Testis (tissue), 3 donors: ENCODE results near the gene NRCAM. TPM values are rescaled to one million over a fixed set of nuclear protein-coding genes. Genes with fewer than 3 reads are reported as not detected.

Experiments
- DNase-seq: peaks from one replicate; pipeline ENCODE4 v3.0.0-alpha.2; 2019
- H3K27ac ChIP-seq, 2 donors: fragments of 200-600 bp; sonication (generic); one replicate each; pipeline ENCODE4 v1.5.1; 2019
- H3K27me3 ChIP-seq: fragments of 200-600 bp; sonication (generic); one replicate; pipeline ENCODE4 v1.5.1; 2019
- H3K36me3 ChIP-seq: fragments of 200-600 bp; sonication (generic); one replicate; pipeline ENCODE4 v1.5.1; 2017; ENCODE audit warnings: low read depth; ENCODE audit errors: missing control alignments
- H3K4me1 ChIP-seq: fragments of 200-600 bp; sonication (generic); one replicate; pipeline ENCODE4 v1.5.1; 2019
- H3K4me3 ChIP-seq, 2 donors: fragments of 200-600 bp; sonication (generic); one replicate each; pipeline ENCODE4 v1.5.1; 2017 to 2019
- H3K9me3 ChIP-seq: fragments of 200-600 bp; sonication (generic); one replicate; pipeline ENCODE4 v1.5.1; 2017
- CTCF ChIP-seq, 3 experiments: fragments of 450-650 bp in 2 of 3; fragments of 200-600 bp in 1 of 3; sonication (generic) in 1 of 3; IDR thresholded peaks; one replicate each; pipeline ENCODE4 v1.5.1; 2016 to 2019; ENCODE audit warnings: antibody characterized with exemption in 3 of 3, mild to moderate bottlenecking in 2 of 3, moderate library complexity in 1 of 3
- POLR2A ChIP-seq: fragments of 450-650 bp; IDR thresholded peaks from one replicate; pipeline ENCODE4 v1.6.1; 2017; ENCODE audit warnings: antibody characterized with exemption, mild to moderate bottlenecking, moderate library complexity
- WGBS, 2 donors: methylation state at CpG; one replicate each; pipeline ENCODE4 v1.1.5; 2018; 5-methylcytosine and 5-hydroxymethylcytosine counted together
- intact Hi-C: fragments of 100-400 bp; cut with DNase I; formaldehyde crosslinking; loops from one replicate; pipeline ENCODE4 v1.15.1; 2023; ENCODE audit warnings: low total_unique reads
- polyA plus RNA-seq: library from polyadenylated mRNA; stranded (reverse); fragments of 350-450 nt; fragmentation: Illumina TruSeq; extraction: RNeasy Lipid Tissue Mini Kit (QIAGEN cat#74804); gene quantifications from one replicate; pipeline ENCODE4 v1.2.3, GENCODE V29; 2014; ENCODE audit warnings: low read depth, low replicate concordance; ENCODE audit not compliant: insufficient read depth
- total RNA-seq, 2 donors: library from RNA; depleted of rRNA; stranded (reverse); fragments of >200 nt; gene quantifications; one replicate each; pipeline ENCODE4 v1.2.3, GENCODE V29; 2016

The NRCAM gene
- total and polyA plus RNA-seq, 3 donors from 2014 or later, result 7.4 to 11.4 (median 7.6) TPM

- no peaks in the 10 kb centered on the region for H3K36me3 ChIP-seq
- no peak for DNase-seq
- H3K27ac ChIP-seq, result no peak overlapping the region
- H3K9me3 ChIP-seq, result no peaks in the 10 kb centered on the region
- H3K4me1 ChIP-seq, result no peaks in the 10 kb centered on the region
- H3K4me3 ChIP-seq, result no peak overlapping the region
- intact Hi-C loops, result no loop called here
- no peak for TF ChIP-seq CTCF (IDR thresholded peaks at IDR 0.05)
- TF ChIP-seq POLR2A, result no peak
- 72 to 73% methylated on average over 5 of the region's 5 CpGs for WGBS, 2 donors
- H3K27me3 ChIP-seq, result no peaks in the 10 kb centered on the region
These were observed 71.3 kb downstream of the NRCAM start for GRCh38 chr7:108384716-108385483.

DNA sequence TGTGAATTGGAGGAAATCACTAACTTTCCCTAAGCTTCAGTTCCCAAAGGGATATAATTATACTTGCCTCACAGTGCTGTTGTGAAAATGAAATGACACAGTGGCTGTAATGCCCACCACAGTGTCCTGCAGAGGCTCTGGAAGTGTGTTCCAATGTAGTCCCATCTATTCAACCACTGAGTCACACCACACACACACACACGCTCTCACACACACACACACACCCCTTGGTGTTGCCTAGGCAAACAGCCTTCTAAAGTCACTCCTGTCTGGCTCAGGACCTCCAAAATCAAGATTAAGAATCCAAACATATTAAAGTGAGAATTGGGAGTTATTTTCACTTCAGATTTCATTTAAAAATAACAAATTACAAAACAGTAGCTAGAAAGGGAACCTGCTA, 73.3 kb downstream of the NRCAM start:
- H3K4me1 ChIP-seq, result no peaks in the 10 kb centered on the region
- TF ChIP-seq POLR2A (no peak), CTCF (IDR thresholded peaks at IDR 0.05) (no peak)
- no peaks in the 10 kb centered on the region for H3K9me3 ChIP-seq
- no peak overlapping the region for H3K27ac ChIP-seq
- no peak for DNase-seq
- WGBS, 2 donors, result 64 to 96% methylated on average over 1 of the region's 1 CpG
- intact Hi-C loops, result no loop called here
- H3K27me3 ChIP-seq, result no peaks in the 10 kb centered on the region
- no peaks in the 10 kb centered on the region for H3K36me3 ChIP-seq
- no peak overlapping the region for H3K4me3 ChIP-seq

DNA sequence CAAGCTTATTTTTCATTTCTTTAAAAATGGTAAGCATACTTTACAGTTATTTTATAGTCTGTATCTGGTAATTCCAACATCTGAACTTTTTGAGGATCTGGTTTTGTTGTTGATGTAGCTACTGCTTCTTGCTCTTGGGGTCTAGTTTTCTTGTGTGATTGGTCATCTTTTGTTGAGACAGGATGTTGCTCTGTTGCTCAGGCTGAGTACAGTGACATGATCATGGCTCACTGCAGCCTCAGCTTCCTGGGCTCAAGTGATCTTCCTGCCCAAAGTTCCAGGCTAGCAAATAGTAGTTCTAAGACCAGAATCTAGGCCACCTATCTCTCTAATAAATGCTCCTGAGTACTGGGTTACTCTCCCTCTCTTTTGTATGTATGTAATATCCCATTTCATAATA, 75.7 kb downstream of the NRCAM start:
- no peak for DNase-seq
- H3K27ac ChIP-seq, result no peak overlapping the region
- intact Hi-C loops, result no loop called here
- no peaks in the 10 kb centered on the region for H3K36me3 ChIP-seq
- H3K27me3 ChIP-seq, result no peaks in the 10 kb centered on the region
- H3K9me3 ChIP-seq, result no peaks in the 10 kb centered on the region
- TF ChIP-seq POLR2A (no peak), CTCF (IDR thresholded peaks at IDR 0.05) (no peak)
- no peak overlapping the region for H3K4me3 ChIP-seq
- no peaks in the 10 kb centered on the region for H3K4me1 ChIP-seq

DNA sequence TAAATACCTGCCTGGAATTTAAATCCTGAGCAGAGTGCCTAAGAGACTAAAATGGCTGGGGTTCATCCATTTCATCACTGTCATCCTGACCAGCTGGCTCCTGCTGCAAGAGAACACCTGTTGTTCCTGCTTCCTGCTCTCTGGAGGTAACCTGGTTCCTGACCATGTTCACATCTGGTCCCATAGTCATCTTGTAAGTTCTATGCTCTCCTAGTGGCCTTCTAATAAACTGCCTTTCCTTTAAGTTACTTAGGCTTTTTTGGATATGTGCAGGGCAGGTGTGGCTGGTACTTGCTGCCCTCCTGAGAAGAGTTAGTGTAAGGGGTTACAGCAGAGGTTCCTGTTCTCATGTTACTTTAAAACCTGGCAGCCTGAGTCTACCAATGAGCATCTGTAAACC, 80.0 kb downstream of the NRCAM start:
- Histone ChIP-seq H3K27me3 (no peaks in the 10 kb centered on the region), H3K9me3 (no peaks in the 10 kb centered on the region), H3K4me1 (no peaks in the 10 kb centered on the region), H3K27ac (no peak overlapping the region), H3K36me3 (no peaks in the 10 kb centered on the region), H3K4me3 (no peak overlapping the region)
- TF ChIP-seq CTCF (IDR thresholded peaks at IDR 0.05) (no peak), POLR2A (no peak)
- intact Hi-C loops, result no loop called here
- no peak for DNase-seq

- 85 to 89% methylated on average over 1 of the region's 1 CpG for WGBS, 2 donors
- Histone ChIP-seq H3K36me3 (no peaks in the 10 kb centered on the region), H3K9me3 (no peaks in the 10 kb centered on the region), H3K27ac (no peak overlapping the region), H3K4me1 (no peaks in the 10 kb centered on the region), H3K4me3 (no peak overlapping the region), H3K27me3 (no peaks in the 10 kb centered on the region)
- intact Hi-C loops, result no loop called here
- no peak for DNase-seq
- TF ChIP-seq POLR2A (no peak), CTCF (IDR thresholded peaks at IDR 0.05) (no peak)
These were observed 80.6 kb downstream of the NRCAM start for GRCh38 chr7:108375668-108376067.
